GM18505 (cell line): ENCODE measurements around the gene ZNF438.
"Not testable (repeated sequence)": the region's sequence is repeated elsewhere in the genome, so short reads cannot be mapped to it uniquely, and the experiment has no call there.

ENCODE experiments used
- ATAC-seq: cut with Tn5 transposase; IDR thresholded peaks from one replicate; pipeline ENCODE4 v1.9.1; 2021; ENCODE audit not compliant: unreplicated experiment
- POLR2A ChIP-seq: IDR thresholded peaks from 4 replicates; pipeline ENCODE4 v1.6.1; 2011; ENCODE audit warnings: borderline replicate concordance; ENCODE audit not compliant: insufficient read depth, insufficient read length; ENCODE audit errors: extremely low read depth

ZNF438 gene

DNA sequence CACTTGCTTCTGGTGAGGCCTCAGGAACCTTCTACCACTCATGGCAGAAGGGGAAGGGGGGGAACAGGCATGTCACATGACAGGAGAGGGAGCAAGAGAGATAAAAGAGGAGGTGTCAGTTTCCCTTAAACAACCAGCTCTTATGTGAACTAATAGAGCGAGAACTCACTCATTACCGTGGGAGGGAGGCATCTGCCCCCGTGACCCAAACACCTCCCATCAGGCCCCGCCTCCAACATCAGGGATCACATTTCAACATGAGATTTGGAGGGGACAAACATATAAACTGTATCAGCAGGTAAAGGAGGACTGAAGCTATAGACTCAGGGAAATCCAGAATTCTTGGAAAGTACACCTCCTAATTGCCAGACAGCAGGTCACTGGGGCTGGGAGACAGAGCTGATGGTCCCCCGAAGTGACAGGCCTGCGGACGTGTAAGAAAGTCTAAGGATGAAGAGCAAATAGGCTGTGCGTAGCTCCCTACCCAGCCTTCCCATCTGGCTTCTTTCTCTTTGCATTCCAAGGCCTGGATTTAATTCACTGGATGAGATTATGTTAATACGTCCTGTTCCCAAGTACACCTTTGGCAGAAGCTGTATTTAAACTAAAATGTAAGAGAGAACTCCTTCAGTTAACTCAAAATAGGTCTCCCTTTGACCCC lies 215.4 kb downstream of the ZNF438 start:
- ATAC-seq, result no peak
- TF ChIP-seq POLR2A, result no peak

GRCh38 chr10:30813872-30814481 lies 217.7 kb downstream of the ZNF438 start:
- ATAC-seq, result no peak
- no peak for TF ChIP-seq POLR2A

DNA sequence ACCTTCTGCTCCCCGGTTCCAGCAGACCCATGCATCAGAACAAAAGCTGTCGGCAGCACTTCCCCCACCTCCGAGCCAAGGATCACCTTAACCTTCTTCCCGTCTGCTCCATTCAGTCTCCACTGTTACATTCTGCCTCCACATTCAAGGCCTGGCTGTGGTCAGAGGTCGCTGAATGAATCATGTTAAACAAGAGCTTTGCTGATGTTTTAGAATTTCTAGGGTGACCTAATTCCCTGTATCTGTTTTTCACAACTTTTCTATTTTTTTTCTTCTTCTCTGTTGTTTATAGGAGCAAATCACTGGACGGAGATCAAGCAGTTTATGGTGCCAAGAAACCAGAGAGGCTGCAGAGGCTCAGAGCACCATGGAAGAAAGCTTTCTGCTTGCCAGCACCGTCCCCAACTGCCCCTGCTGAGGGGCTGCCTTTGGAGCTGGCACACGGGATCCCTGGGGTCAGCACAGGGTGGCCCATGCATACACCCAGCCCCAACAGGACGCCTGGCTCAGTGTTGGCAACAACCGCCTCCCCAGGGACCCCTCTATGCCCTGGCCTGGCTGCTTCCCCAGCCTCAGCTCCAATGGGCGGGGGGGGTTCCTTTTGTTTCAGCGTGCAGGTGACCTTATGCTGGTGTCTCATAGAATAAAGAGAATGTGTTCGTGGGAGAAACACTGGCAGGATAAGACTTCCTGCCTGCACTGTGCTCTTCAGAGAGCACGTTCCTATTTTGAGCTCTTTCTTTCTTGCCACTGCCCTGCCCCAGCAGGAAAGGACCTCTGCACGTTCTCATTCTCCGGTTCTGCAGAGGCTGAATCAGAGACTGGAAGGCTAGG lies 219.4 kb downstream of the ZNF438 start:
- no peak for ATAC-seq
- no peak for TF ChIP-seq POLR2A

- ATAC-seq, result no peak
- no peak for TF ChIP-seq POLR2A
These were observed 220.2 kb downstream of the ZNF438 start for GRCh38 chr10:30811276-30812017.

DNA sequence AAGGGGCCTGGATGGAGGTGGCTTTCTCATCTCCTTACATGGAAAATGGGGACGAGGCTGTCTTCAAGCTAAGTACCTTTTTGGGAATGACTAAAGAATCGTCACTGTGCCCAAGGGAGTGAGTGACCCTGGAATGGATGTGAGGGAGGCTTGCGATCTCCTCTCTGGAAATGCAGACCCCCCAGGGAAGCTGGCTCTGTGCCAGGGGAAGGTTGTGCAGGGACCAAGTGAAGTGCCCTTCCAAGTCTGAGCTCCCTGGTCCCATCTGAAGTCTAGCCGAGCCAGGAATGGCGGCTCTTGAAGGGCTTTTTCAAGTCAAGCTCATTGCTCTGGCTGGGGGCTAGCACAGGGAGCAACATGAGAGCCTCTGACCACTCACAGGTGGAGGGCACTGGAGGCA lies 221.2 kb downstream of the ZNF438 start:
- ATAC-seq, result no peak

GRCh38 chr10:30806850-30807249 lies 224.8 kb downstream of the ZNF438 start:
- no peak for ATAC-seq
- TF ChIP-seq POLR2A, result no peak

More for the DNA sequence above, 221.2 kb downstream of the ZNF438 start:
- no peak for TF ChIP-seq POLR2A

DNA sequence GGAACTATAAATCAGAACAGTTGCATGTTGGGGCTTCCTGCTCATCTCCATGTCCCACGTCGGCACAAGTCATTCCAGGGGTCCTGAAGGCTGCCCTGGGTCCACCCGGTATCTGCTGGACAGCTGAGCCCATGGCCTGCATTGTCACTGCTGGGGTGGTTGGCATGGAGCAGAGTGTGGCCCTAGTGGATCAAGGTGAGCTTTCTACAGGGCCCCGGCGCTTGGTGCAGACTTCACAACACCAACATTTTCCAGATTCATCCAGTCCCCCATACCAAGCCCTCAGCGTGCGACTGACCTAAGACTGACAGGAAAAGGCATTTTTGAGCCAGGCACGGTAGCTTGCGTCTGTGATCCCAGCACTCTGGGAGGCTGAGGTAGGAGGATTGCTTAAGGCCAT lies 226.6 kb downstream of the ZNF438 start:
- TF ChIP-seq POLR2A, result no peak
- ATAC-seq, result no peak

GRCh38 chr10:30804478-30805055 lies 227.1 kb downstream of the ZNF438 start:
- TF ChIP-seq POLR2A, result no peak

DNA sequence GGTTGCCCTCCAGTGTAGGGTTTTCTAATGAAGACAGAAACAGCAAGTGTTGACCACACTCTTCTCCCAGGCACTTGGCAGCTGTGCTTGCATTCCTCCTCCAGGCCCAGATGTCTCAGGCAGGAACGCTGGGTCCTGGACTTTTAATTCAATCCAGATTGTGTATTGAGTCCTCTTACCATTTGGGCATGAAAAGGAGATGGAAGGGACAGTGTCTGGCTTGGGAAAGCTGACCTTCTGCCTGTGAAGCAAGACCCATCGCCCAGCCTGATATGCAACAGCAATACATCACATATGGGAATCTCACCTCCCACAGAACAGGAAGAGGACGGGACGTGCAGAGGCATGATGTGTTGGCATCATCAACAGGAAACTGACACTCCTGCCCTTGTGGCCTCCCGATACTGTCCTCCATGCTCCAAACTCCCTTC lies 227.8 kb downstream of the ZNF438 start:
- no peak for ATAC-seq

More at GRCh38 chr10:30804478-30805055, 227.1 kb downstream of the ZNF438 start:
- no peak for ATAC-seq

DNA sequence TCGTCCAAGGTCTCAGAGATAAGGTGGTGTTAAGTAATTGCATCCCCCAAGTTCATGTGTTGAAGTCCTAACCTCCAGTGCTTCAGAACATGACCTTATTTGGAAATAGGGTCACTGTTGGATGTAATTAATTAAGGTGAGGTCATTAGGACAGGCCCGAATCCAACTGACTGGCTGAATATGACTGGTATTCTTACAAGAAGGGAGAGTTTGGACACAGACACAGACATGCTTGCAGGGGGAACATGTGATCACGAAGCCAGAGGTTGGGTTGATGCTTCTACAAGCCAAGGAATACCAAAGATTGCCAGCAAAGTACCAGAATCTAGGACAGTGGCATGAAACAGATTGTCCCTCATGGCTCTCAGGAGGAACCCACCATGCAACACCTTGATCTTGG lies 228.6 kb downstream of the ZNF438 start:
- no peak for TF ChIP-seq POLR2A
- ATAC-seq, result no peak

More for the DNA sequence above, 227.8 kb downstream of the ZNF438 start:
- TF ChIP-seq POLR2A, result no peak

DNA sequence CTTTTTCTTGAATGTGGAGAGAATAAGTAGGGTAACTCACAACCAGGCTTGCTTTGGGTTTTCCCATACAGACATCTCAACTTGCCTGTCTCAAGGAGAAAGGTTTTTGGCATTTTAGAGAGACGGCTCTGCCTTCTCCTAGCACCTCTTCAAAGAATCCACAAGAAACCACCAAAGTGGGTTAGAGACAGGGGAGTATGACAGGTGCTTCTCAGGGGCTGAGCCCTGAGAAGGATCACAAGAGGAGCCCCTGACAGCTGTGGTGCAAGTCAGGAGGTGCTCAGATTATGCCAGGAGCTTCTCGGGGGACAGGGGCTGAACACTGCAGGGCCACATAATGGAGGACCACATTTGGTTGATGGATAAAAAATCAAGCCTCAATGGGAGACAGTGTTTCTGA lies 231.3 kb downstream of the ZNF438 start:
- no peak for ATAC-seq
- TF ChIP-seq POLR2A, result no peak

GRCh38 chr10:30798646-30799185 lies 232.9 kb downstream of the ZNF438 start:
- ATAC-seq, result no peak
- TF ChIP-seq POLR2A, result no peak

DNA sequence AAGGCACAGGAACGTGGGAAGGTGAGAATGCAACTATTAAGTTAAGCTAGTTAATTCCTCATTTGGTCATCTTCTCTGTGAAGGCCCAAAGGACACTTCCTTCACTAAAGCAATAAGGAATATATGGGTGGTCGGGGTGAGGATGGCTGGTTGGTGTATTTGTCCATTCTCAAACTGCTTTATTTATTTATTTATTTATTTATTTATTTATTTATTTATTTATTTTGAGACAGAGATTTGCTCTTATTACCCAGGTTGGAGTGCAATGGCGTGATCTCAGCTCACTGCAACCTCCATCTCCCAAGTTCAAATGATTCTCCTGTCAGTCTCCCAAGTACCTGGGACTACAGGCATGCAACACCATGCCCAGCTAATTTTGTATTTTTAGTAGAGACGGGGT lies 236.6 kb downstream of the ZNF438 start:
- not testable (repeated sequence) for ATAC-seq
